GM12878 (cell line): ENCODE measurements around the gene CYP2A6. TPM values are rescaled to one million over a fixed set of nuclear protein-coding genes. Genes with fewer than 3 reads are reported as not detected.

ENCODE experiments used
- ATF3 ChIP-seq: IDR thresholded peaks from 2 replicates; pipeline ENCODE4 v1.6.1; 2011; ENCODE audit warnings: low read depth, mild to moderate bottlenecking, low read length, moderate library complexity, borderline replicate concordance; ENCODE audit errors: extremely low read depth
- CHD4 ChIP-seq: fragments of 200-600 bp; sonication (generic); IDR thresholded peaks from 2 replicates; pipeline ENCODE4 v1.6.1; 2016; ENCODE audit warnings: mild to moderate bottlenecking
- EP300 ChIP-seq, 2 experiments: fragments of 150-350 bp in 1 of 2; IDR thresholded peaks; 2 replicates each; pipeline ENCODE4 v1.6.1; 2011 to 2012; ENCODE audit warnings: low read depth in 2 of 2, low read length in 2 of 2, borderline replicate concordance in 1 of 2, improper control_type of control experiment in 1 of 2, inconsistent platforms in 1 of 2; ENCODE audit not compliant: control insufficient read depth in 1 of 2
- GATAD2B ChIP-seq: fragments of 450-650 bp; conservative IDR thresholded peaks from 2 replicates; pipeline ENCODE4 v1.6.1; 2017; ENCODE audit warnings: low read depth, mild to moderate bottlenecking, moderate library complexity
- IKZF2 ChIP-seq, 2 experiments: fragments of 450-650 bp; IDR thresholded peaks; 2 replicates each; pipeline ENCODE4 v1.6.1; 2017; ENCODE audit warnings: mild to moderate bottlenecking in 2 of 2, moderate library complexity in 2 of 2
- IRF3 ChIP-seq: fragments of 450-650 bp; IDR thresholded peaks from 2 replicates; pipeline ENCODE4 v1.6.1; 2014; ENCODE audit warnings: mild to moderate bottlenecking
- MTA2 ChIP-seq: fragments of 450-650 bp; IDR thresholded peaks from 2 replicates; pipeline ENCODE4 v1.6.1; 2016; ENCODE audit warnings: low read depth, mild to moderate bottlenecking, moderate library complexity
- MXI1 ChIP-seq: fragments of 150-350 bp; IDR thresholded peaks from 2 replicates; pipeline ENCODE4 v1.6.1; 2011; ENCODE audit warnings: low read depth, mild to moderate bottlenecking, inconsistent platforms, low read length, improper control_type of control experiment
- NFYB ChIP-seq: IDR thresholded peaks from 2 replicates; pipeline ENCODE4 v1.6.1; 2011; ENCODE audit warnings: low read depth, mild to moderate bottlenecking, low read length, improper control_type of control experiment, moderate library complexity; ENCODE audit not compliant: insufficient read depth
- RAD51 ChIP-seq: fragments of 450-650 bp; IDR thresholded peaks from 2 replicates; pipeline ENCODE4 v1.6.1; 2016; ENCODE audit warnings: moderate library complexity, mild to moderate bottlenecking, inconsistent platforms
- RB1 ChIP-seq: fragments of 450-650 bp; formaldehyde crosslinking; IDR thresholded peaks from 2 replicates; pipeline ENCODE4 v1.6.1; 2017; ENCODE audit warnings: mild to moderate bottlenecking, borderline replicate concordance
- RFX5 ChIP-seq: IDR thresholded peaks from 2 replicates; pipeline ENCODE4 v1.6.1; 2011; ENCODE audit warnings: low read depth, low read length, improper control_type of control experiment
- SIX5 ChIP-seq: IDR thresholded peaks from 2 replicates; pipeline ENCODE4 v1.6.1; 2011; ENCODE audit warnings: mild to moderate bottlenecking, low read depth, low read length, moderate library complexity; ENCODE audit not compliant: severe bottlenecking
- SMAD5 ChIP-seq: IDR thresholded peaks from 2 replicates; pipeline ENCODE4 v1.6.1; 2016; ENCODE audit warnings: antibody characterized with exemption, low read depth
- SPI1 ChIP-seq: IDR thresholded peaks from 2 replicates; pipeline ENCODE4 v1.6.1; 2011; ENCODE audit warnings: low read depth, mild to moderate bottlenecking, low read length, moderate library complexity, borderline replicate concordance; ENCODE audit not compliant: insufficient read depth
- SREBF2 ChIP-seq: IDR thresholded peaks from 2 replicates; pipeline ENCODE4 v1.6.1; 2012; ENCODE audit warnings: mild to moderate bottlenecking, low read length
- SRF ChIP-seq, 2 experiments: IDR thresholded peaks; 2 replicates each; pipeline ENCODE4 v1.6.1; 2011; ENCODE audit warnings: low read depth in 2 of 2, low read length in 2 of 2, mild to moderate bottlenecking in 1 of 2, moderate library complexity in 1 of 2
- STAT1 ChIP-seq: fragments of 450-650 bp; conservative IDR thresholded peaks from 2 replicates; pipeline ENCODE4 v1.6.1; 2014; ENCODE audit warnings: antibody characterized with exemption, mild to moderate bottlenecking
- TARDBP ChIP-seq: IDR thresholded peaks from 2 replicates; pipeline ENCODE4 v1.6.1; 2016; ENCODE audit warnings: borderline replicate concordance
- ZNF207 ChIP-seq: fragments of 450-650 bp; IDR thresholded peaks from 2 replicates; pipeline ENCODE4 v1.6.1; 2014; ENCODE audit warnings: antibody characterized with exemption, mild to moderate bottlenecking, borderline replicate concordance
- ZNF217 ChIP-seq: fragments of 450-650 bp; IDR thresholded peaks from 2 replicates; pipeline ENCODE4 v1.6.1; 2017; ENCODE audit warnings: antibody characterized with exemption, mild to moderate bottlenecking
- polyA plus RNA-seq, 11 experiments: library from polyadenylated mRNA; depleted of rRNA in 4 of 11; unstranded in 6 of 11; stranded (reverse) in 5 of 11; fragments of >200 nt; fragmentation: Nextera tagmentation in 4 of 11; fragmentation: Illumina TruSeq in 1 of 11; extraction: Ambion mirVana in 4 of 11; extraction: Trizol in 1 of 11; gene quantifications; 1 replicate in 1 of 11; 2 replicates in 10 of 11; pipeline versions ENCODE4 v1.2.1 to v1.2.3, GENCODE V29; 2011 to 2016; ENCODE audit warnings: inconsistent platforms in 2 of 11, missing spikeins in 2 of 11, low read depth in 1 of 11
- total RNA-seq, 4 experiments: library from RNA; depleted of rRNA in 3 of 4; stranded (reverse); fragments of >200 nt in 3 of 4; fragmentation: Illumina TruSeq in 1 of 4; extraction: Trizol in 1 of 4; gene quantifications; 2 replicates each; pipeline versions ENCODE4 v1.2.1 to v1.2.3, GENCODE V29; 2013 to 2021
- TF ChIP-seq, protein P1 (sequence below): fragments of 450-650 bp; IDR thresholded peaks from 2 replicates; pipeline ENCODE4 v1.6.1; 2017; ENCODE audit warnings: borderline replicate concordance
- TF ChIP-seq, protein P2 (sequence below): fragments of 450-650 bp; IDR thresholded peaks from 2 replicates; pipeline ENCODE4 v1.6.1; 2017; ENCODE audit warnings: antibody characterized with exemption, mild to moderate bottlenecking, moderate library complexity
- TF ChIP-seq, protein P3 (sequence below): fragments of 150-350 bp; IDR thresholded peaks from 2 replicates; pipeline ENCODE4 v1.6.1; 2014; ENCODE audit warnings: mild to moderate bottlenecking, low read depth, low read length

Gene CYP2A6
- total and polyA plus RNA-seq, 10 of the 15 experiments (the other 5 are each of a cell fraction or from before 2014, with no cell fraction given): 0.97 TPM; not detected in 9

DNA sequence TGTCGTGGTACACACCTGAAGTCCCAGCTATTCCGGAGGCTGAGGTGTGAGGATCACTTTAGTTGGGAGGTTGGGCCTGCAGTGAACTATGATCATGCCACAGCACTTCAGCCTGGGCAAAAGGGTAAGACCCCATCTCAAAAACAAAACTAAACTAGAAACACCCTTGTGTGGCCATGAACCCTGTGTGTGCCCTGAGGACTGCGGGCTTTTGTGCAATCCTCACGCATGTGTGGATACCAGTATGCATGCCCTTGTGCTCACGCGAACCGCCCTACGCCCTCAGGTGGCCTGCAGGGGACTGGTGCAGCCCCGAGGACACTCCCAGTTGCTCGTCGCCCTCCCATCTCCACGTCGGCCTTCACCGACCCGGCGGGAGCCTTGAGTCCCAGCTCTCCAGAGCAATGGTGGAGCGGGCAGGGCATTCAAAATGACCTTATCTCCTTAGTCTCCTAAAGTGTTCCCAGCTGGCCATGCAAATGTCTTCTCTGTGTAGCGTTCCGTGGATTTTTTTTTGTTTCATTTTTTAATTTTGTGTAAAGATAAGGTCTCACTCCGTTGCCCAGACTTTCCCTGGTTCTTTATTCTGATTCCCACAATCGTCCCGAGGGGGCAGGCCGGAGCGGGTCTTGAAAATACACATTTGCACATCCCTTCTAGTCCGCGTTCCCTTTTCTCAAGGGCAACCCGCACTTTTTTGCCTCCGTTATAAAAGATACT, 52.1 kb downstream of the CYP2A6 start (continued):
- TF ChIP-seq, protein P1, sequence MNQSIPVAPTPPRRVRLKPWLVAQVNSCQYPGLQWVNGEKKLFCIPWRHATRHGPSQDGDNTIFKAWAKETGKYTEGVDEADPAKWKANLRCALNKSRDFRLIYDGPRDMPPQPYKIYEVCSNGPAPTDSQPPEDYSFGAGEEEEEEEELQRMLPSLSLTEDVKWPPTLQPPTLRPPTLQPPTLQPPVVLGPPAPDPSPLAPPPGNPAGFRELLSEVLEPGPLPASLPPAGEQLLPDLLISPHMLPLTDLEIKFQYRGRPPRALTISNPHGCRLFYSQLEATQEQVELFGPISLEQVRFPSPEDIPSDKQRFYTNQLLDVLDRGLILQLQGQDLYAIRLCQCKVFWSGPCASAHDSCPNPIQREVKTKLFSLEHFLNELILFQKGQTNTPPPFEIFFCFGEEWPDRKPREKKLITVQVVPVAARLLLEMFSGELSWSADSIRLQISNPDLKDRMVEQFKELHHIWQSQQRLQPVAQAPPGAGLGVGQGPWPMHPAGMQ: no peak
- TF ChIP-seq SPI1 (no peak), MTA2 (no peak), RAD51 (no peak), IRF3 (no peak), SREBF2 (no peak), ATF3 (no peak), EP300 (IDR thresholded peaks at IDR 0.05; ENCODE audit: borderline replicate concordance in 1 of 2, control insufficient read depth in 1 of 2, low read depth in 2 of 2, low read length in 2 of 2) (no peak), ZNF217 (no peak), STAT1 (no peak), SMAD5 (0 out of 2 replicates have a peak, but pooled peaks have one; percentile 23), NFYB (no peak), IKZF2 (IDR thresholded peaks at IDR 0.05) (peak in 1 of 2 experiments; percentile 62; a peak in 2 of 4 replicates), GATAD2B (no peak; the same call in 1 of the 2 replicates), SIX5 (no peak), ZNF207 (no peak), RB1 (no peak), SRF (IDR thresholded peaks at IDR 0.05; ENCODE audit: low read depth in 2 of 2, low read length in 2 of 2) (no peak), TARDBP (no peak), RFX5 (no peak), CHD4 (no peak), MXI1 (peak; percentile 67)
- TF ChIP-seq, protein P2, sequence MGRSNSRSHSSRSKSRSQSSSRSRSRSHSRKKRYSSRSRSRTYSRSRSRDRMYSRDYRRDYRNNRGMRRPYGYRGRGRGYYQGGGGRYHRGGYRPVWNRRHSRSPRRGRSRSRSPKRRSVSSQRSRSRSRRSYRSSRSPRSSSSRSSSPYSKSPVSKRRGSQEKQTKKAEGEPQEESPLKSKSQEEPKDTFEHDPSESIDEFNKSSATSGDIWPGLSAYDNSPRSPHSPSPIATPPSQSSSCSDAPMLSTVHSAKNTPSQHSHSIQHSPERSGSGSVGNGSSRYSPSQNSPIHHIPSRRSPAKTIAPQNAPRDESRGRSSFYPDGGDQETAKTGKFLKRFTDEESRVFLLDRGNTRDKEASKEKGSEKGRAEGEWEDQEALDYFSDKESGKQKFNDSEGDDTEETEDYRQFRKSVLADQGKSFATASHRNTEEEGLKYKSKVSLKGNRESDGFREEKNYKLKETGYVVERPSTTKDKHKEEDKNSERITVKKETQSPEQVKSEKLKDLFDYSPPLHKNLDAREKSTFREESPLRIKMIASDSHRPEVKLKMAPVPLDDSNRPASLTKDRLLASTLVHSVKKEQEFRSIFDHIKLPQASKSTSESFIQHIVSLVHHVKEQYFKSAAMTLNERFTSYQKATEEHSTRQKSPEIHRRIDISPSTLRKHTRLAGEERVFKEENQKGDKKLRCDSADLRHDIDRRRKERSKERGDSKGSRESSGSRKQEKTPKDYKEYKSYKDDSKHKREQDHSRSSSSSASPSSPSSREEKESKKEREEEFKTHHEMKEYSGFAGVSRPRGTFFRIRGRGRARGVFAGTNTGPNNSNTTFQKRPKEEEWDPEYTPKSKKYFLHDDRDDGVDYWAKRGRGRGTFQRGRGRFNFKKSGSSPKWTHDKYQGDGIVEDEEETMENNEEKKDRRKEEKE: no peak
- TF ChIP-seq, protein P3, sequence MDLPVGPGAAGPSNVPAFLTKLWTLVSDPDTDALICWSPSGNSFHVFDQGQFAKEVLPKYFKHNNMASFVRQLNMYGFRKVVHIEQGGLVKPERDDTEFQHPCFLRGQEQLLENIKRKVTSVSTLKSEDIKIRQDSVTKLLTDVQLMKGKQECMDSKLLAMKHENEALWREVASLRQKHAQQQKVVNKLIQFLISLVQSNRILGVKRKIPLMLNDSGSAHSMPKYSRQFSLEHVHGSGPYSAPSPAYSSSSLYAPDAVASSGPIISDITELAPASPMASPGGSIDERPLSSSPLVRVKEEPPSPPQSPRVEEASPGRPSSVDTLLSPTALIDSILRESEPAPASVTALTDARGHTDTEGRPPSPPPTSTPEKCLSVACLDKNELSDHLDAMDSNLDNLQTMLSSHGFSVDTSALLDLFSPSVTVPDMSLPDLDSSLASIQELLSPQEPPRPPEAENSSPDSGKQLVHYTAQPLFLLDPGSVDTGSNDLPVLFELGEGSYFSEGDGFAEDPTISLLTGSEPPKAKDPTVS: no peak
